Measurements from ENCODE around the gene FOXA3.

DNA sequence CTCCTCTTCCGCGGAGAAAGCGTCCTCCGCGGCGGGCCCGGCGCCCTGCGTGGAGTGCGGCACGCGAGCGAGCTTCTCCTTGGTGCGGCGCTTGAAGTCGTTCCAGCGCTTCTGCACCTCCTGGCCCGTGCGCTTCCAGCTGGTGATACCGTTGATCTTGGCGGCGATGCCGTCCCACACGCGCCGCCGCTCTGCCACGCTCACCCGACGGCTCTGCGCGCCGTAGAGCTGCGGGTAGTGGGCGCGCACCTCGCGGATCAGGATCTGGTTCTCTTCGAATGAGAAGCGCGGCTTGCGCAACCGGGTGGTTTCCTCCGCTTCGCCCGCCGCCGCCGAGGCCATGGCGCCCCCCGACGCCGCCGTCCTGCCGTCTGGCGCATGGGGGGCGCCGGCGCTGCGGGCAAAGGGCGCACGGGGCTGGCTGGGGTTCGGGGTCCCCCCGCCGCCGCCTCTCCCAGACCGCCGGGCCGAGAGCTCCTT, 37.3 kb downstream of the FOXA3 start:
- TF ChIP-seq, protein P1, sequence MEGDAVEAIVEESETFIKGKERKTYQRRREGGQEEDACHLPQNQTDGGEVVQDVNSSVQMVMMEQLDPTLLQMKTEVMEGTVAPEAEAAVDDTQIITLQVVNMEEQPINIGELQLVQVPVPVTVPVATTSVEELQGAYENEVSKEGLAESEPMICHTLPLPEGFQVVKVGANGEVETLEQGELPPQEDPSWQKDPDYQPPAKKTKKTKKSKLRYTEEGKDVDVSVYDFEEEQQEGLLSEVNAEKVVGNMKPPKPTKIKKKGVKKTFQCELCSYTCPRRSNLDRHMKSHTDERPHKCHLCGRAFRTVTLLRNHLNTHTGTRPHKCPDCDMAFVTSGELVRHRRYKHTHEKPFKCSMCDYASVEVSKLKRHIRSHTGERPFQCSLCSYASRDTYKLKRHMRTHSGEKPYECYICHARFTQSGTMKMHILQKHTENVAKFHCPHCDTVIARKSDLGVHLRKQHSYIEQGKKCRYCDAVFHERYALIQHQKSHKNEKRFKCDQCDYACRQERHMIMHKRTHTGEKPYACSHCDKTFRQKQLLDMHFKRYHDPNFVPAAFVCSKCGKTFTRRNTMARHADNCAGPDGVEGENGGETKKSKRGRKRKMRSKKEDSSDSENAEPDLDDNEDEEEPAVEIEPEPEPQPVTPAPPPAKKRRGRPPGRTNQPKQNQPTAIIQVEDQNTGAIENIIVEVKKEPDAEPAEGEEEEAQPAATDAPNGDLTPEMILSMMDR (conservative IDR thresholded peaks at IDR 0.05; ENCODE audit: low read depth, low read length), result no peak
- TF ChIP-seq EZH2 (IDR thresholded peaks at IDR 0.05; ENCODE audit: borderline replicate concordance, low read depth, low read length, poor library complexity, severe bottlenecking), result no peak
